NCI-H526 treated with DMSO at 0.1 percent for 48 hours (cell line): Measurements from ENCODE around the gene DYNLRB1.

Source experiments
- DNase-seq: peaks from one replicate; lab custom pipeline; 2025; lab: John Stamatoyannopoulos, UW

Gene DYNLRB1

GRCh38 chr20:34558320-34559218 is 42.3 kb downstream of the DYNLRB1 start, which contains the start of gene MAP1LC3A:
Gene MAP1LC3A (plus strand): TSS chr20:34558718. CDS start chr20:34558869, 151 bp downstream.
- peak; percentile 66 for DNase-seq

DNA sequence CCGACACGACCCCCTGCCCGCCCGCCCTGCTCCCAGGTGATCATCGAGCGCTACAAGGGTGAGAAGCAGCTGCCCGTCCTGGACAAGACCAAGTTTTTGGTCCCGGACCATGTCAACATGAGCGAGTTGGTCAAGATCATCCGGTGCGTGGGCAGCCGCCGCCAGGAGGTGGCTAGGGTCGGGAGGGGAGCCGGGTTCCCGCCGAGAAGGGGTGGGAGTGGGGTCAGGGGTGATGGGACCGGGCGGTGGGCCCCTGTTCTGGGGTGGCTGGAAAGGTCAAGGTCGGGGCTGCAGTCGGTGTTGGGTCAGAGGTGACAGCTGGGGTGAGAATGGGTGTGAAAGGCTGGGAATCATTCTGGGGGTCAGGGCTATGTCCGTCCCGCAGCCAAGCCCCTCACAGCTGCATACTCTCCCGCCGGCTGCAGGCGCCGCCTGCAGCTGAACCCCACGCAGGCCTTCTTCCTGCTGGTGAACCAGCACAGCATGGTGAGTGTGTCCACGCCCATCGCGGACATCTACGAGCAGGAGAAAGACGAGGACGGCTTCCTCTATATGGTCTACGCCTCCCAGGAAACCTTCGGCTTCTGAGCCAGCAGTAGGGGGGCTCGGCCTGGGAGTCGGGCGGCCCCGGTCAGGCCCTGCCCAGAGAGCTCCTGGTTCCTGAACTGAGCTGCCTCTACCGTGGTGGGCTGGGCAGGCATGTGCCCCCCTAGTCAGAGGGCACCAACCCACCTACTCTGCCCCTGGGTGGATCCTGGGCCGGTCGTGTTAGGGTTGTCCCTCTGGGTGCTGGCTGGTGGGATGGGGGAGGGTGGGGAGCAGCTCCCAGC is 43.3 kb downstream of the DYNLRB1 start:
- no peak for DNase-seq

DNA sequence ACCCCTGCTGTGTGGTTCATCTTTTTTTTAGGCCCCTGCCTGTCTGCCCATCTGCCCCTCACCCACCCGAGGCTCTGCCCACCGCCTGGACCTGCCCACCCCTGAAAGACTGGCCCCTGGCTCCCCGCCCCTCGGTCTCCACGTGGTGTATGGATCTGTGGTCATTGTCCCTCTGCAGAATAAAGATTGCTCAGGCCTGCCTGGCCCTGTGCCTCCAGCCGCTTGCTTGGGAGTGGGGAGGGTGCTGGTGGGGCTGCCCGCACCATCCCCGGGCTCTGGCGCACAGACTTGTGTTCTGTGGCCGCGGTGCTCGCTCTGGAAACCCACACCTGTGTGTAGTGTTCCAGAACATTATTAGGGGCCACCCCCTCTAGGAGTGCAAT is 43.9 kb downstream of the DYNLRB1 start:
- no peak for DNase-seq

DNA sequence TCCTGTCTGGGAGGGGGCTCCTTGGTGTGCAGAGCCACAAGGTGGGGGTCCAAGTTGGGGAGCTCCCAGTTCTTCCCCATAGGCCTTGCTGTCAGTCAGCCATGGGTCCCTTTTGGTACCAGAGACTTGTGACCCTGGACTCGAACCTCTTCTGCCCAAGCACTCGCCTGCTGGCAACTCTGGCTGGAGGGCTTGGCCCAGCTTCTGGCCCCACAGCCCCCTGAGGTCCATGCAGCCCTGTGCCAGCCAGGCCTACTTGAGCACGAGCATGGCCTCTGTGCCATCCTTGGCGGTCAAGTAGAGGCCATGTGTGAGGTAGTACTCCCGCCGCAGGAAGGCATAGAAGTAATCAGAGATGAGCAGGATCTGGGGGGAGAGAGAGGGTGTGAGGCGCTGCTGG is 44.4 kb downstream of the DYNLRB1 start:
- no peak for DNase-seq

- no peak for DNase-seq
Observed at GRCh38 chr20:34561661-34562060, 45.4 kb downstream of the DYNLRB1 start.

GRCh38 chr20:34562641-34563040 is 46.4 kb downstream of the DYNLRB1 start:
- no peak for DNase-seq

- DNase-seq, result no peak
Observed at GRCh38 chr20:34564833-34565232, 48.6 kb downstream of the DYNLRB1 start.

DNA sequence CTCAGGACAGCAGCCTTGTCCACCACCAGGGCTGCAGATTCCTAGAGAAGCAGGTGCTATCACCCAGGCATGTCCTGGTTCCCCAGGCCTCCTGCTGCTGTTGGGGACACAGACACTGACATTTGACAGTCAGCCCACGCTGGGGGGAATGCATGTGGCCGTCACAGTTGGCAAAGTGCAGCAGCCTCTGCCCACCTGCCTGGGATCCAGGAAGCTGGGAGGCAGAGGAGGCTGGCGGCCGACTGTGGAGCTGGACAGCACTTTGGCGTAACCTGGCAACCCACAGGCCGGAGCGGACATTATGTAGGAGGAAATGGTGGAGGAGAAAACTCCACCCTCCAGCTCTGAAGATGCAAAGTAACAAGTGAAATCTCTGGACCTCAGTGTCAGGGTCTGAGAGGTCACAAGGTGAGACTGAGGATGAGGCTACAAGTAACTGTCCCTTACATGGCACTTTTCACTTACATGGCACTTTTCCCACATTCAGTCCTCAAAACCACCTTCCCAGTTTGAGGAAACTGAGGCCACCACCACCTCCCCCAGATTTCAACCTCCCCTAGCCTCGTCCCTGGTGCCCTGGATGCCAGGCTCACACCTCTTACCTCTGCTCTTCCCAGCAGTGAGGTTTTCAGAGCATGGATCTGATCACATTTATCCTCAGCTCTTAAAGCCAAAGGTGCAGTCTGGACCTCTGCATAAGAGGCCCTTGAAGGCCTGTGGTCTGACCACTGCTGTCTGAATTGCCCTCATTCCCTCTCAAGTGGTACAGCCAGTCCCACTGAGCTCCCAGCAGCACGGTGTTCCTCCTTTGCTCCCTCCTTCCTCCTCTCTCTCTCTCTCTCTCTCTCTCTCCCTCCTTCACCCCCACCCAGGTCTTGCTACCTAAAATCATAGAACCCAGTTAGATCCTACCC is 51.0 kb downstream of the DYNLRB1 start:
- no peak for DNase-seq

GRCh38 chr20:34567892-34568865 is 52.0 kb downstream of the DYNLRB1 start:
- DNase-seq, result no peak

- no peak for DNase-seq
Observed at GRCh38 chr20:34569598-34569997, 53.4 kb downstream of the DYNLRB1 start.

GRCh38 chr20:34570859-34571306 is 54.7 kb downstream of the DYNLRB1 start:
- no peak for DNase-seq

DNA sequence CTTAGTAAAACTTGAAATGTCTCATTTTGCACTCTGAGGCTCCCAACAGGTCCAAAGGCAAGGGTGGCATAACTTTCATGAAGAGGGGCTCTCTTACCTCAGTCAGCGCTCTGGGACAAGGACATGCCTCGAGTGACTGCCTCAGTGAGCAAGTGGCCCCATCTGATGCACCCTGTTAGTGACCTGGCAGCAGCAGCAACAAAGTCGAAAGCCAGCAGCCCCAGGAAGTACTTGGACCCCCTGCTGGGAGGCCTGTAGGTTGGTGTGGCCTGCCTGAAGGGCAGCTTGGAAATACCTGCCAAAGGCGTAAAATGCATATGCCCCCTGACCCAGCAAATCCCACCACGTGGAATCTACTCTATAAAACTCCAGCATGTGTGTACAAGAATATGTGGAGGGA is 55.5 kb downstream of the DYNLRB1 start:
- no peak for DNase-seq

GRCh38 chr20:34573541-34574300 is 57.5 kb downstream of the DYNLRB1 start:
- DNase-seq, result no peak

DNA sequence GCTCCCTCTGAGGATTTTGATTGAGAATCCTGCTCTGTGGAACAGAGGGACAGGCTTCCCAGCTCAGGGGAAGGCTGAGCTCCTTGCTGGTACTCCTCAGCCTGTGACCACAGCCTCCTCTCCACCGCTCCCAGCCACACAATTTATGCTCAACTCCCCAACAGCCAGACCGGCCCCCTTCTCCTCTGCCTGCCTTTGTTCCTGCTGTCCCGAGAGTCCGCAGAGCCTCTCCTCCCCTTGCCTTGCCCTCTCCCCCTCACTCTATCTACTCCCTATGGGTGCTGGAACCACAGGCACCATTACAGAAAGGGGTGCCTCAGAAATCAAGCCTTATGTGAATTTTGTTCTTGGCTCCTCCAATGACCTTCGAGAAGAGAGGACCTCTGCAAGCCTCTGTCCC is 58.2 kb downstream of the DYNLRB1 start:
- DNase-seq, result no peak

DNA sequence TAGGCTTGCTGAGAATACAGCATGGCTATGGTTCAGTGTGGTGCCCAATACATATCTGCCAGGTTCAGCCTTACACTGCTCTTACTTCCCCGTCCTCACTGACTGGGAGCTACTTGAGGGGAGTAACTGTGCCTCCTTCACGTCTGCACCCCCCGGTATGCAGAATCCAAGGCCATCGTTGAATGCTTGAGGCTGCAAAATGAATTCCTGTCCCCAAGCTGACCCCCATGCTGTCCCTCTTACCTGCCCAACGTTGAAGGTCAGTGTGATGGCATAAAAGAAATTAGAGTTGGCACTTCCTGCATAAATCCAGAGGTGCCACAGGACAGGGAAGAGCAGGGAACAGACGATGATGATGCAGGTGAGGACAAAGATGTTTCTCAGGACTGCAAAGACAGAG is 58.6 kb downstream of the DYNLRB1 start:
- DNase-seq, result no peak

DNA sequence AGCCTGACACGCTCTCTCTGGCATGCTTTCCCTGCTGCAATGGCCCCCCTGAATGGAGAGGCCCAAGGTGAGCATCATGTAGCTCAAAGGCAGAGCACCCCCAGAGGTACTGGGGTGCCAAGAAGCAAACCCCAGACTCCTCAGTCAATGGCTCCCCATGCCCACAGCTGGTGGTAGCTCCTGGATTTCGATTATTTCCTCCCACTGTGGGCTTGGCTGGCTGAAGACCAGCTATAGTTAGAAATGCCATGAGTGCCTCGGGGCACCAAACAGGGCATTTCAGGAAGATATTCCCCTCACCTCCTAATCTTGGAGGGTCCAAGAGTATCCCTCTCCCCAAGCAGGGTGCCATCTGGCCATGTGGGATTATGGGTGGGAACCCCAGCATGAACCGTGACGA is 59.0 kb downstream of the DYNLRB1 start:
- no peak for DNase-seq

GRCh38 chr20:34575756-34576155 is 59.5 kb downstream of the DYNLRB1 start:
- no peak for DNase-seq

DNA sequence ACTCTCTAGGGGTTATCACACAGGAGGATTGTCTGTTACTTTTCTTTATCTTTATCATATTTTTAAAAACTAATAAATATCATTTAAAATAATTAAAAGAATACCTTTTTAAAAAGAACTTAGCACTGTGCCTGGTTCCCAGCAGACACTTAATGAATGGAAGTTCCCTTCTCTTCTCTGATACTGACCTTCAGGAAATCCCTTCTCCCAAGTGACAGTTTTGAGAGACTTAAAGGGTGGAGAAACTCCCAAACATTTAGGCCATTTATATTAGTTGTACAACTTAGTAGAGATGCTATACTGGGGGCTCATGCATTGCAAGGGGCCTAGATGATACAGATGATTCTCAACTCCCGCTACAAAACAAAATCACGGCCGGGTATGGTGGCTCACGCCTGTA is 60.8 kb downstream of the DYNLRB1 start:
- DNase-seq, result no peak

GRCh38 chr20:34578025-34578424 is 61.8 kb downstream of the DYNLRB1 start:
- no peak for DNase-seq

GRCh38 chr20:34578521-34578920 is 62.3 kb downstream of the DYNLRB1 start:
- no peak for DNase-seq
